Vagina (tissue), 2 donors: ENCODE results near the gene NPIPA3. TPM values are rescaled to one million over a fixed set of nuclear protein-coding genes. Genes with fewer than 3 reads are reported as not detected.
"Not testable (repeated sequence)": the region's sequence is repeated elsewhere in the genome, so short reads cannot be mapped to it uniquely, and the experiment has no call there.

Source experiments
- DNase-seq, 2 donors: peaks; one replicate each; pipeline ENCODE4 v3.0.0-alpha.2; 2017; ENCODE audit errors: extremely low spot score in 2 of 2
- H3K27ac ChIP-seq: fragments of 200-600 bp; sonication (generic); one replicate; pipeline ENCODE4 v1.5.1; 2019
- H3K27me3 ChIP-seq: fragments of 200-600 bp; sonication (generic); one replicate; pipeline ENCODE4 v1.5.1; 2019
- H3K36me3 ChIP-seq, 2 donors: fragments of 200-600 bp; sonication (generic); one replicate each; pipeline ENCODE4 v1.5.1; 2017 to 2019
- H3K4me1 ChIP-seq: fragments of 200-600 bp; sonication (generic); one replicate; pipeline ENCODE4 v1.5.1; 2019
- H3K4me3 ChIP-seq, 2 donors: fragments of 200-600 bp; sonication (generic); 1 replicate in 1 of 2; 2 replicates in 1 of 2; pipeline ENCODE4 v1.5.1; 2016 to 2019
- H3K9me3 ChIP-seq: fragments of 200-600 bp; sonication (generic); one replicate; pipeline ENCODE4 v1.5.1; 2019
- CTCF ChIP-seq, 3 experiments: fragments of 450-650 bp in 2 of 3; fragments of 200-600 bp in 1 of 3; sonication (generic) in 1 of 3; IDR thresholded peaks; one replicate each; pipeline ENCODE4 v1.5.1; 2017 to 2019; ENCODE audit warnings: antibody characterized with exemption in 3 of 3, mild to moderate bottlenecking in 2 of 3, moderate library complexity in 2 of 3
- POLR2A ChIP-seq, 2 donors: fragments of 450-650 bp; IDR thresholded peaks; one replicate each; pipeline ENCODE4 v1.6.1; 2017; ENCODE audit warnings: antibody characterized with exemption in 2 of 2, mild to moderate bottlenecking in 2 of 2, moderate library complexity in 2 of 2
- POLR2AphosphoS5 ChIP-seq, 2 donors: sonication (generic); formaldehyde crosslinking; IDR thresholded peaks; one replicate each; pipeline ENCODE4 v1.9.0; 2017; ENCODE audit warnings: antibody characterized with exemption in 2 of 2, mild to moderate bottlenecking in 2 of 2, low read depth in 1 of 2; ENCODE audit not compliant: insufficient read depth in 1 of 2
- intact Hi-C: fragments of 100-400 bp; cut with DNase I; formaldehyde crosslinking; loops from one replicate; pipeline ENCODE4 v1.15.1; 2023
- total RNA-seq: library from RNA; depleted of rRNA; stranded (reverse); fragments of >200 nt; gene quantifications from one replicate; pipeline ENCODE4 v1.2.3, GENCODE V29; 2016

NPIPA3 gene
- total RNA-seq, 1 donor from 2014 or later: not detected

- Histone ChIP-seq H3K36me3 (peaks cover 0 to 6% of the 10 kb centered on the region in 2 donors), H3K27me3 (no peaks in the 10 kb centered on the region), H3K27ac (no peak overlapping the region), H3K9me3 (no peaks in the 10 kb centered on the region), H3K4me3 (no peak overlapping the region), H3K4me1 (no peaks in the 10 kb centered on the region)
- no peak for DNase-seq
- intact Hi-C loops: no loop called here
- TF ChIP-seq CTCF (IDR thresholded peaks at IDR 0.05) (no peak), POLR2AphosphoS5 (IDR thresholded peaks at IDR 0.05; ENCODE audit: insufficient read depth in 1 of 2, low read depth in 1 of 2) (no peak), POLR2A (IDR thresholded peaks at IDR 0.05) (no peak)
Observed at GRCh38 chr16:14672403-14672971, 30.7 kb upstream of the NPIPA3 start.

DNA sequence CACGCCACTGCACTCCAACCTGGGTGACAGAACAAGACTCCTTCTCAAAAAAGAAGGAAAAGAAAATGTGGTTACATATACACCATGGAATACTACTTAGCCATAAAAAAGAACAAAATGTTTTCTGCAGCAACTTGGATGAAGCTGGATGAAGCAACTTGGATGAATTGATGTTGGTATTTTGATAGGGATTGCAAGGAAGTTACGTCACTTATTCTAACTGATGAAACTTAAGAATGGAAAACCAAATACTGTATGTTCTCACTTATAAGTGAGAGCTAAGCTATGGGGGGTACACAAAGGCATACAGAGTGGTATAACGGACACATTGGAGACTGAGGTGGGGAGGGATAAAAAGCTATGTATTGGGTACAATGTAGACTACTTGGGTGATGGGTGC is 26.6 kb upstream of the NPIPA3 start:
- H3K27ac ChIP-seq: no peak overlapping the region
- no peak for TF ChIP-seq CTCF (IDR thresholded peaks at IDR 0.05)
- no peak for TF ChIP-seq POLR2AphosphoS5 (IDR thresholded peaks at IDR 0.05; ENCODE audit: insufficient read depth in 1 of 2, low read depth in 1 of 2)
- no peak for TF ChIP-seq POLR2A (IDR thresholded peaks at IDR 0.05)
- no peak for DNase-seq
- H3K36me3 ChIP-seq: no peaks in the 10 kb centered on the region
- no peaks in the 10 kb centered on the region for H3K27me3 ChIP-seq
- no peak overlapping the region for H3K4me3 ChIP-seq
- H3K9me3 ChIP-seq: no peaks in the 10 kb centered on the region
- intact Hi-C loops: no loop called here
- no peaks in the 10 kb centered on the region for H3K4me1 ChIP-seq

DNA sequence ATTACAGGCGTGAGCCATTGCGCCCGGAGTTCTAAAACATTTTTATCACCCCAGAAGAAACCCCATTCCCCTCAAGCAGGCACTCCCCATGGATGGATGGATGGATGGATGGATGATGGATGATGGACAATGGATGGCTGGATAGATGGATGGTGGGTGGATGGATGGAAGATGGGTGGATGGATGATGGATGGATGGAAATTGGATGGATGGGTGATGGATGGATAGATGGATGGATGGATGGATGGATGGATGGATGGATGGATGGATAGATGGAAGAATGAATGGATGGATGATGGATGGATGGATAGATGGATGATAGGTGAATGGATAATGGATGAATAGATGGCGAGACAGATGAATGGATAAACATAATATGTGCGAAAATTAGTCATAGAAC is 25.6 kb upstream of the NPIPA3 start:
- no peak overlapping the region for H3K4me3 ChIP-seq

DNA sequence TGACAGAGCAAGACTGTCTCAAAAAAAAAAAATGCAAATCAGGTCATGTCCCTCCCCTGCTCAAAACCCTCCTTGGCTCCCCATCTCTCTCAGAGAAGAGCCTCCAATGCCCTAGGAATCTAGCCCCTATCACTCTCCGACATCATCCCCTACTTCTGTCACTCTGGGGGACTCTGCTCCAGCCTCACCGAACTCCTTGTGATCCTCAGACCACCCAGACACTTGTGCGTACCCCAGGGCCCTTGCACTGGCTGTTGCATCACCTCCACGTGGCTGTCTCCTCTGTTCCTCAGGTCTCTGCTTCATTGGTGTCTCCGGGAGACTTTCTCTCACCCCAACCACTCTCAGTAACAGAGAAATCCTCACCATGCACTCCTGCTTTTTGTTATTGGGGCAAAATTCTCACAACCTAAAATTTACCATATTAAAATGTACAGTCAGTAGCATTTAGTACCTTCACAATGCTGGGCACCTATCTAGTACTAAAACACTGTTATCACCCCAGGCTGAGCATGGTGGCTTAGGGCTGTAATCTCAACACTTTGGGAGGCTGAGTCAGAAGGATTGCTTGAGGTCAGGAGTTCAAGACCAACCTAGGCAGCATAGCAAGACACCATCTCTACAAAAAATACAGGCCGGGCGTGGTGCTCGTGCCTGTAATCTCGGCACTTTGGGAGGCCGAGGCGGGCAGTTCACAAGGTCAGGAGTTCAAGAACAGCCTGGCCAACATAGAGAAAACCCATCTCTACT is 24.3 kb upstream of the NPIPA3 start:
- H3K27me3 ChIP-seq: no peaks in the 10 kb centered on the region
- intact Hi-C loops: no loop called here
- TF ChIP-seq CTCF (IDR thresholded peaks at IDR 0.05) (no peak), POLR2AphosphoS5 (IDR thresholded peaks at IDR 0.05; ENCODE audit: insufficient read depth in 1 of 2, low read depth in 1 of 2) (no peak), POLR2A (IDR thresholded peaks at IDR 0.05) (no peak)
- H3K9me3 ChIP-seq: no peaks in the 10 kb centered on the region
- H3K4me1 ChIP-seq: no peaks in the 10 kb centered on the region
- H3K36me3 ChIP-seq: no peaks in the 10 kb centered on the region
- no peak overlapping the region for H3K4me3 ChIP-seq
- no peak for DNase-seq
- no peak overlapping the region for H3K27ac ChIP-seq

More for the DNA sequence above, 25.6 kb upstream of the NPIPA3 start:
- Histone ChIP-seq H3K36me3 (no peaks in the 10 kb centered on the region), H3K27me3 (no peaks in the 10 kb centered on the region), H3K27ac (no peak overlapping the region), H3K9me3 (no peaks in the 10 kb centered on the region), H3K4me1 (no peaks in the 10 kb centered on the region)
- TF ChIP-seq POLR2A (IDR thresholded peaks at IDR 0.05) (no peak), POLR2AphosphoS5 (IDR thresholded peaks at IDR 0.05; ENCODE audit: insufficient read depth in 1 of 2, low read depth in 1 of 2) (no peak), CTCF (IDR thresholded peaks at IDR 0.05) (no peak)
- intact Hi-C loops: no loop called here
- DNase-seq: no peak

GRCh38 chr16:14680396-14680795 is 22.8 kb upstream of the NPIPA3 start:
- H3K4me3 ChIP-seq, H3K27ac ChIP-seq, H3K9me3 ChIP-seq, H3K27me3 ChIP-seq, H3K4me1 ChIP-seq, H3K36me3 ChIP-seq, intact Hi-C loops, DNase-seq: not testable (repeated sequence)
